GM12875 (cell line): ENCODE results near the gene PNMA6A.

Source experiments
- H3K4me3 ChIP-seq: one replicate; pipeline ENCODE4 v1.5.1; 2011; ENCODE audit warnings: low read depth, low read length, control low read depth
- TF ChIP-seq, protein P1 (sequence below): IDR thresholded peaks from 2 replicates; pipeline ENCODE4 v1.5.1; 2011; ENCODE audit warnings: low read depth, mild to moderate bottlenecking, control low read depth, inconsistent platforms, low read length, moderate library complexity, borderline replicate concordance; ENCODE audit not compliant: insufficient read depth

PNMA6A gene

DNA sequence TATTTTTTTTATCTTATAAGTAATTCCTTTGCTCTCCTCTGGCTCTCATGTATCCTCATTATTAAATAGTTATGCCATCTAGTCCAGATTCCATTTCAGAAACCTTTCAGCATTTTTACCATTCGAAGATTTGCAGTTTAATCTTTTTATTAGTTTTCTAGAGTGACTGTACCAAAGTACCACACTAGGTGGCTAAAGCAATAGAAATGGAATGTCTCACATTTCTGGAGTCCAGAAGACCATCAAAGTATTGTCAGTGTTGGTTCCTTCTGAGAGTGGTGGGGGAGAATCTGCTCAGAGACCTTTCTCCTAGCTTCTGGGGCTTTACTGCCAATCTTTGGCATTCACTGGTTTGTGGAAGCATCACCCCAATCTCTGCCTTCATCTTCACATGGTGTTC is 19.7 kb upstream of the PNMA6A start:
- no peak overlapping the region for H3K4me3 ChIP-seq
- TF ChIP-seq, protein P1, sequence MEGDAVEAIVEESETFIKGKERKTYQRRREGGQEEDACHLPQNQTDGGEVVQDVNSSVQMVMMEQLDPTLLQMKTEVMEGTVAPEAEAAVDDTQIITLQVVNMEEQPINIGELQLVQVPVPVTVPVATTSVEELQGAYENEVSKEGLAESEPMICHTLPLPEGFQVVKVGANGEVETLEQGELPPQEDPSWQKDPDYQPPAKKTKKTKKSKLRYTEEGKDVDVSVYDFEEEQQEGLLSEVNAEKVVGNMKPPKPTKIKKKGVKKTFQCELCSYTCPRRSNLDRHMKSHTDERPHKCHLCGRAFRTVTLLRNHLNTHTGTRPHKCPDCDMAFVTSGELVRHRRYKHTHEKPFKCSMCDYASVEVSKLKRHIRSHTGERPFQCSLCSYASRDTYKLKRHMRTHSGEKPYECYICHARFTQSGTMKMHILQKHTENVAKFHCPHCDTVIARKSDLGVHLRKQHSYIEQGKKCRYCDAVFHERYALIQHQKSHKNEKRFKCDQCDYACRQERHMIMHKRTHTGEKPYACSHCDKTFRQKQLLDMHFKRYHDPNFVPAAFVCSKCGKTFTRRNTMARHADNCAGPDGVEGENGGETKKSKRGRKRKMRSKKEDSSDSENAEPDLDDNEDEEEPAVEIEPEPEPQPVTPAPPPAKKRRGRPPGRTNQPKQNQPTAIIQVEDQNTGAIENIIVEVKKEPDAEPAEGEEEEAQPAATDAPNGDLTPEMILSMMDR = no peak

DNA sequence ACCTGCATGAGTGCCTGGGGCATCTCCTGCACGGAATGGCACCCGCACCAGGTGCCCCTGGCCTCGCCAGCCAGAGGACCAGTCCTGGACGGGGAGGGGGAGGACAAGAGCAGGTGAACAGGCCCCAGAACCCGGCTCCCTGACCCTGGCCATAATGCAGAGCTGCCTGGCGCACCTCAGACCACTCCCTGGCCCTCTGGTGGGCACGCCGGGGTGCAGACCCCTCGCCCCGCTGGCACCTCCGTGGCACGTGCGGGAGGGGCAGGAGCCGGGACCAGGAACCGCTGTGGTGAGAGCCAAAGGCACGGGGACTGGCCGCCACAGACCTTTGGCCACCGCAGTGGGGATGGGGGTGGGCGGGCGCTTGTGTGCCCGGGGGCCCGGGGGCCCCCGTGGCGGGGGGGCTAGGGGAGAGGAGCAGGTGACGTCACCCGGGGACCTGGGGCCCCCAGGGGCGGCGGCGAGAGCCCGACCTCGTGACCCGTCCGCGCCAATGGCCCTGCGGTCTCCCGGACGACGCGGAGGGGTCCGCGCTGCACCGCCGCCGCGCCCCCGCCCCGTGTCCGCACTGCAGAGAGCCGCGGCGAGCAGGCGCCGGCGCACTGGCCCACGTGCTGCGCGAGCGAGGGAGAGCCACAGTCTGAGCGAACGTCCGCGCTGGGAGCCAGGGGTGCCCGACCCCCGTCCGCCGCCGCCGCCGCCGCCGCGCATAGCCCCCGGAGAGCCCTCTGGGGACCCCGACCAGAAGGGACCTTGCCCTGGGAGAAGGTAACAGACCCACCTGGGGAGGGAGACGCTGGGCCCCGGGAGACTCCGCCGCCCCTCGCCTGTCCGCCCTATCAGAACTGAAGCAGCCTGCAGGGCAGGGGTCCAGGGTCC is 16.1 kb upstream of the PNMA6A start, which contains the start of gene PNMA3:
Gene PNMA3 (plus strand): TSS at position 600 of the 879 bp plus-strand sequence. CDS start 586 bp downstream, outside the sequence.
- H3K4me3 ChIP-seq = no peak within 1 kb of the TSS
- TF ChIP-seq, protein P1 = no peak

DNA sequence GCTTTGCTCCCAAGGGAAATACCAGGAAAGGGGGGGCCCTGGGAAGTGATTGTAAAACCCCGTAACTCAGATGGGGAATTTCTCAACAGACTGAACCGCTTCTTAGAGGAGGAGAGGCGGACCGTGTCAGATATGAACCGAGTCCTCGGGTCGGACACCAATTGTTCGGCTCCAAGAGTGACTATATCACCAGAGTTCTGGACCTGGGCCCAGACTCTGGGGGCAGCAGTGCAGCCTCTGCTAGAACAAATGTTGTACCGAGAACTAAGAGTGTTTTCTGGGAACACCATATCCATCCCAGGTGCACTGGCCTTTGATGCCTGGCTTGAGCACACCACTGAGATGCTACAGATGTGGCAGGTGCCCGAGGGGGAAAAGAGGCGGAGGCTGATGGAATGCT is 15.0 kb upstream of the PNMA6A start:
- H3K4me3 ChIP-seq = no peak overlapping the region
- TF ChIP-seq, protein P1 = no peak

DNA sequence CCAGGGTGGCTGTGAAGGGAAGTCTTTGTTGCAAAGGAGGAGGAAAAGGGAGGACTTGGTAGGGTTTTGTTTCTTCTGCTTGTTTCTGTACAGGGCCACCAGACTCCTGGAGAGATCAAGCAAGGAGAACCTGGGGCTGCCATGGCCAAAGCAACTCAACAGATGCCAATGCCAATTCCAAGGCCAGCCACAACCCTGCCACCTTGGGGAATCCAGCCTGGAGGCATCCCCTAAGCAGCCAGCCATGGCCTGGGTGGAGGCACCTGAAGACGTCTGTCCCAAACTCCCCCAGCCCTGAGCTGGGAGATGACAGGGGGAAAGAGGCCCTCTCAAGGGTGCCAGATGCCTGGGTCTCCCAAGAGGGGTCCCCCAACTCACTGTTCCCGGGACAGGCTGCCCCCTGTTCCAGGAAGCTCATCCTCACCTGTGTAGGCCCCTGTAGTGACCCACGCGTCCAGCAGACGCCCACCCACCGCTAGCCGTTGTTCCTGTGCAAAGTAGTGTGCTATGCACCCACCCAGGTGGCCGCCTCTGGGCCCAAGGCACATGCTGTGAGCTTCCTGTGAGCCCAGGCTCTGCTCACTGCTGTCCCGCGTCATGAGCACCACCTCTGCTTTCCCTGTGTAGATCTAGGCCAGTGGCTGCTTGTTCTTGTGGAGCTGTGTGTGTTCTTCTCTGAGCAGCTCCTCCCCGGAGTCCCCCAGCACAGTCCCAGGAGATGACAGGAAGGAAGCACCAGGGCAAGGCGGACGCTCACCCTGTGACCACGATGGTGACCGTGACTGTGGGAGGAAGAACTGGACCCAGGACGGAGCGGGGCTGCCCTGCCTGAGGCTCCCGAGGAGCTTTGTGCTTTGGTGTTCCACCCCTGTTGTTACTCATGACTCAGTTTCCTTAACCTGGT is 12.8 kb upstream of the PNMA6A start:
- no peak overlapping the region for H3K4me3 ChIP-seq
- TF ChIP-seq, protein P1 = no peak

DNA sequence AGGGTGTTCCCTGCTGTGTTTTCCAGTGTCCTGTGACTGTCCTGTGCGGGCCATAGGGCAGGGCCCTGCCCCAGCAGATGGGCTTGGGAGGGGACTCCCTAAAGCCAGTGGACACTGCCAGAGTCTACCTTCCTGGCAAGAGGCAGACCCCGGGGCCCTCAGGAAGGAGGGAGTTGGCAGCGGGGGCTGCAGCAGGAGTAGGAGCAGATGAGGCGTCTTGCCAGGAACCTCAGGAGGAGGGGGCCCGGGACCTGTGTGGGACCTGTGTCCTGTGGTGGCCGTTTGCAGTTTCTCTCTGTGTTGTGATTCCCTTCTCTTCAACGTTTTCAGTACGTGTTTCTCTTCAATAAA is 12.2 kb upstream of the PNMA6A start:
- TF ChIP-seq, protein P1 = no peak
- H3K4me3 ChIP-seq = no peak overlapping the region

DNA sequence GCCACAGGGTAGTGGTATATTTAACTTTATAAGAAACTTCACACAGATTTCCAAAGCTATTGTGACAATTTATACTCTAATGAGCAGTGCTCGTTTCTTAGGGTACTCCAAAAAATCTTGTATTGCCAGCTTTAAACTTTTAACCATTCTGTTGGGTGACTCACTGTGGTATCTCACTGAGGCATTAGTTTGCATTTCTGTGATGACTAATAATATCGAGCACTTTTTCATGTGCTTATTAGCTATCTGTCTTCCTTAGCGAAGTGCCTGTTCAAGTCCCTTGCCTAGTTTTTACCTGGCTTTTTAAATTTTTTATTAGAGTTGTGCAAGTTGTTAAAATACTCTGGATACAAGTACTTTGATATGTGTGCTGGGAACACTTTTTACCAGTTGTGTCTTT is 10.5 kb upstream of the PNMA6A start:
- TF ChIP-seq, protein P1 = no peak
- H3K4me3 ChIP-seq = no peak overlapping the region
